H1 (cell line): ENCODE measurements around the gene USP26. TPM values are rescaled to one million over a fixed set of nuclear protein-coding genes. Genes with fewer than 3 reads are reported as not detected.

Experiments used
- SIN3A ChIP-seq, 2 experiments: IDR thresholded peaks in 1 of 2; conservative IDR thresholded peaks in 1 of 2; 2 replicates each; pipeline ENCODE4 v1.6.1; 2011 to 2012; ENCODE audit warnings: low read length in 2 of 2, improper control_type of control experiment in 1 of 2, low read depth in 1 of 2, mild to moderate bottlenecking in 1 of 2
- polyA plus RNA-seq, 7 experiments: library from polyadenylated mRNA; depleted of rRNA in 3 of 7; stranded (reverse) in 5 of 7; unstranded in 2 of 7; fragments of >200 nt in 5 of 7; fragments of 200-250 nt in 2 of 7; gene quantifications; 1 replicate in 5 of 7; 2 replicates in 1 of 7; 4 replicates in 1 of 7; pipeline versions ENCODE4 v1.2.1 to v1.2.3, GENCODE V29; 2011 to 2013; ENCODE audit warnings: missing spikeins in 2 of 7, mixed read lengths in 2 of 7
- total RNA-seq: library from RNA; stranded (reverse); fragmentation: NEBNext Ultra II Directional; extraction: Animal tissue kit (Norgen Biotek cat#: 25700); gene quantifications from 2 replicates; pipeline ENCODE4 v1.2.1, GENCODE V29; 2021

Gene USP26
- total and polyA plus RNA-seq, 2 of the 8 experiments (the other 6 are each of a cell fraction or from before 2014, with no cell fraction given) = not detected

- no peak for TF ChIP-seq SIN3A (conservative IDR thresholded peaks at IDR 0.05 in 1 of 2, IDR thresholded peaks at IDR 0.05 in 1 of 2; ENCODE audit: low read depth in 1 of 2, low read length in 2 of 2)
Observed at GRCh38 chrX:133053861-133054598, 42.9 kb downstream of the USP26 start (continued).
